SK-MEL-5 (cell line): ENCODE results near the gene TRANK1. TPM values are rescaled to one million over a fixed set of nuclear protein-coding genes. Genes with fewer than 3 reads are reported as not detected.
"Not testable (repeated sequence)": the region's sequence is repeated elsewhere in the genome, so short reads cannot be mapped to it uniquely, and the experiment has no call there.

Experiments used
- DNase-seq: peaks from one replicate; pipeline ENCODE4 v3.0.0-alpha.2; 2016; ENCODE audit warnings: low read depth, low spot score
- in situ Hi-C: cut with HindIII; loops from 2 replicates; pipeline ENCODE4 v1.10.0; 2016; ENCODE audit warnings: low sequenced_read_pairs, high pct_unique_total_duplicates, low pct_unique_long_range_greater_than_20kb
- total RNA-seq: library from RNA; depleted of rRNA; stranded (reverse); fragments of >200 nt; shearing (Covaris generic); gene quantifications from 2 replicates; pipeline ENCODE4 v1.2.3, GENCODE V29; 2014

TRANK1 gene
- total RNA-seq, 1 experiment from 2014 or later: 4.0 TPM

DNA sequence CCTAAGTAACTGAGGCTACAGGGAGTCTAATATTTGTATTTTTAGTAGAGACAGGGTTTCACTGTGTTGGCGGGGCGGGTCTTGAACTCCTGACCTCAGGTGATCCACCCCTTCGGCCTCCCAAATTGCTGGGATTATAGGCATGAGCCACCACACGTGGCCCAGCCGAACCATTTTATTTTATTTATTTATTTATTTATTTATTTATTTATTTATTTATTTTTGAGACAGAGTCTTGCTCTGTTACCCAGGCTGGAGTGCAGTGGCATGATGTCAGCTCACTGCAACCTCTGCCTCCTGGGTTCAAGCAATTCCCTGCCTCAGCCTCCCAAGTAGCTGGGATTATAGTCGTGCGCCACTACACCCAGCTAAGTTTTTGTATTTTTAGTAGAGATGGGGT is 18.2 kb upstream of the TRANK1 start:
- DNase-seq, in situ Hi-C loops: not testable (repeated sequence)

DNA sequence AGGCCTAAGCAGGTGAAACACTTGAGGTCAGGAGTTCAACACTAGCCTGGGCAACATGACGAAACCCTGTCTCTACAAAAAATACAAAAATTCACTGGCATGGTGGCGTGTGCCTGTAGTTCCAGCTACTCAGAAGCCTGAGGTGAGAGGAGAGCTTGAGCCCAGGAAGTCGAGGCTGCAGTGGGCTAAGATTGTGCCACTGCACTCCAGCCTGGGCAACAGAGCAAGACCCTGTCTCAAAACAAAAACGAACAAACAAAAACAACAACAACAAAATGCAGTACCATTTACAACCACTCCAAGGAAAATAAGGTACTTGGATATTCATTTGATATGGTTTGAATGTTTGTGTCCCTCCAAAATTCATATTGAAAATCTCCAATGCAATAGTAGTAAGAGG is 15.6 kb upstream of the TRANK1 start:
- in situ Hi-C loops: no loop called here
- no peak for DNase-seq

DNA sequence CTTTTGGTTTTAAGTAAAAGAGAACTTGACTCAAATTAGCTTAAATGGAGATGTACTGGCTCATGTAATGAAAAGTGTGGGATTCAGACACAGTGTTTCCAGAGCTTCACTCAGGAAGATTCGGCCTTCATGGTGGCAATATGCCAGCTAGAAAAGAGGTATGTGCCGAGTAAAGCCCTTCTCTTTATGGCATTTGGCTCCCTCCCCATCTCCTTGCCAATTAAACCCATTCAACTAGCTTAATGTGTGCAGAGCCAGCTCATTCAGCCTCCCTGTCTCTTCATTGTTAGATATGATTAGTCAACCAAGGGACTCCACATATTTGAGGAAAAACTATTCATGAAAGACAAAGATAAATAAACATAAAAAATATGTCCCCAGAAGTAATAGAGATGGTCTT is 15.0 kb upstream of the TRANK1 start:
- in situ Hi-C loops: no loop called here
- no peak for DNase-seq

DNA sequence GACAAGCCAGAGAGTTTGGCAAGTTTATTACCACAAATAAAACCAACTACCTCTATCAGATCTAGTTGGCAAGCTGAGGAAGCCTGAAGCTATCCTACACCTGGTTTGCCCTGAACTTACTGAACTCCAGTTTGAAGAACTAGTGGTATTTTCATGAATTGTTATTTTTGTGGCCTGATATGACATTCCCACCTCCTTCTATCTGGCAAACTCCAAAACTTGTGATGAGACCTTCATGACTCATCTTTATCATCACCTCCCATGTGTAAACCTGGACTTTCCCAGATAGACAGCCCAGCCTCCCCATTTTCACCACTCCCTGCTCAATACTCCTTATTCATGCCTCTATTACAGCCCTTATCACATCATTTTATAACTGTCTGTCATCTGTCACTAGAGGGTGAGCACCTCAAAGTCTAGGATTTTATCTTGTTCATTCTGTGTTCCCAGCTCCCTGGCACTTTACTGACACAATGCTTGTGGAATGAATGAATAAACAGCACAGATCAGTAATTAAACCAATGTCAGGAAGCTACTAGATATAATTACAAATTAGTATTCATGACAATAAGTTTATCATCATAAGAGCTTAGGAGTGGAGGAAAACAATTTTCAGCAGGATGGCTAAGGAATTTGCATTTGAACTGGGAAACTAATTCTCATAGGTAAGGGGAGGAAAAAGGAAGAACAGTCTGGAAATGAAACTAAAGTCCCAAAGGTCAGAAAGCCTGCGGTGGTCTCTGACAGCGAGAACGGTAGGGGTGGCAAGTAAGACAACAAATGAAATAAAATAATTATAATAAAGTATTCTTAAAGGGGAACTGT is 13.2 kb upstream of the TRANK1 start:
- DNase-seq: no peak
- in situ Hi-C loops: no loop called here

- in situ Hi-C loops: no loop called here
- peak; percentile 32 for DNase-seq
These were observed 12.2 kb upstream of the TRANK1 start for GRCh38 chr3:36957063-36957462.

DNA sequence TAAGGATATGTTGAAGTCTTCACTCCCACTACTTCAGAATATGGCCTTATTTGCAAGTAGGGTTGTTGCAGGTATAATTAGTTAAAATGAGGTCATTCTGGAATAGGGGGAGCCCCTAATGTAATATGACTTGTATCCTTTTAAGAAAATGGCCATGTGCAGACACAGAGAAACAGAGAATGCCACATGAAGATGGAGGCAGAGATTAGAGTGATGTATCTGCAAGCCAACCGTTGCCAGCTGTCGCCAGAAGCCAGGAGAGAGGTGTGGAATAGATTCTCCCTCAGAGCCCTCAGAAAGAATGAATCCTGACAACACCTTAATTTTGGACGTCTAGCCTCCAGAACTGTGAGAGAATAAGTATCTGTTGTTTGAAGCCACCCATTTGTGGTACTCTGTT is 11.3 kb upstream of the TRANK1 start:
- in situ Hi-C loops: no loop called here
- DNase-seq: no peak

- in situ Hi-C loops: no loop called here
- no peak for DNase-seq
These were observed 9.7 kb upstream of the TRANK1 start for GRCh38 chr3:36954452-36955134.

GRCh38 chr3:36947814-36948213 is 3.0 kb upstream of the TRANK1 start:
- in situ Hi-C loops, DNase-seq: not testable (repeated sequence)

- DNase-seq: no peak
- in situ Hi-C loops: no loop called here
These were observed 603 bp upstream of the TRANK1 start for GRCh38 chr3:36945333-36945980.

GRCh38 chr3:36944012-36944640 is 728 bp downstream of the TRANK1 start:
- in situ Hi-C loops: no loop called here
- no peak for DNase-seq

- in situ Hi-C loops: no loop called here
- DNase-seq: no peak
These were observed 1.3 kb downstream of the TRANK1 start for GRCh38 chr3:36943601-36944000.

DNA sequence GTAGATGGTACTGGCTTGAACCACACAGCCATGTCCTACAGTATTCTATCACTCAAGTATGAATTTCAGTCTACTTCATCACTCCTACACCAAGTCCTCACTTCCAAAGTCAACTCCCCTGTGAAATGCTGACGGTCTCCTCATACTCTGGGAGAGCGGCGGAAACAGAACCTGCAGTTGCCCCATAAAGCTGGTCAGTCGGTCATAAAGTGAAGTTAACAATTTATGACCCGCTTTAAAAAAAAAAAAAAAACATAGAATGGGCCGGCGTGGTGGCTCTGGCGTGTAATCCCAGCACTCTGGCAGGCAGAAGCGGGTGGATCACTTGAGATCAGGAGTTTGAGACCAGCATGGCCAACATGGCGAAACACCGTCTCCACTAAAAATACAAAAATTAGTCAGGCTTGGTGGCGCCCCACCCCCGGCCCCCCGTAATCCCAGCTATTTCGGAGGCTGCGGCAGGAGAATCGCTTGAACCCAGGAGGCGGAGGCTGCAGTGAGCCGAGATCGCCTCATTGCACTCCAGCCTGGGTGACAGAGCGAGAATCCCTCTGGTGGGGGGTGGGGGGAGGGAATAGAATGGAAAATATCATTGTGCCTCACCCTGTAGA is 2.1 kb downstream of the TRANK1 start:
- DNase-seq: no peak
- in situ Hi-C loops: no loop called here

DNA sequence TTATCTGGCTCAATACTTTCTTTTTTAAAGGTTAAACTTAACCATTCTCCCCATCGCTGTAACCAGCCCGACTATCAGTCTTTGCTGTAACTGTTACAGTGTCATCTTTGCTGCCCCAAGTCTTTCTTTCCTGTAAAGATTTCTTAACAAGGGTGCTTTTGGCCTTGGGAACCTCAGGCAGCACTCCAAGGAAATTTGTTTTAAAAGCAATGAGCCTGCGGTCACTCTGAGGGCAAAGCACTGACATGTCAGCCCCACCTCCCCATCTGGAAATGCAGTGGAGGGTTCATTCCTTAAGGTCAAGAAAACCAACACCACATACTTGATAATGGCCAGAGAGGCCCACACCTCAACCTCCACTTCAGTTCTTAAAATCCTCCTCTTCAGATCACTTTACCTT is 3.2 kb downstream of the TRANK1 start:
- no peak for DNase-seq
- in situ Hi-C loops: no loop called here

DNA sequence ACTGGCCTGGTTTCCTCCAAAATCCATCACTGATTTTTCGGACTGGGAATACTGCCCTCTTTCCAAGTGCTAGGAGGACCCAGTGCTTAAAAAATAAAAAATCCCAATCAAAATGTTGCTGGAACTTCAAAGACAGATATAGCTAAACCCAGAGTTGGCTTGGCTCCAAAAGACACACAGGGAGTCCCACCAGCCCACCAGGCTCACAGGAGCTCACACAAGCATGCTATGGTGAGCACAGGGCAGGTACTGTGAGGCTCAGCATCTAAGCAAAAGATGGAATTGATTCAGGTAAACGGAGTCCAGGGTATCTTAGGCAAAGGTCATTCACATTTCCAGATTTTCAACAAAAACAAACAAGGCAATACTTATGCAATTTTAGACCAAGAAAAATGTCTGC is 3.7 kb downstream of the TRANK1 start:
- in situ Hi-C loops: no loop called here

DNA sequence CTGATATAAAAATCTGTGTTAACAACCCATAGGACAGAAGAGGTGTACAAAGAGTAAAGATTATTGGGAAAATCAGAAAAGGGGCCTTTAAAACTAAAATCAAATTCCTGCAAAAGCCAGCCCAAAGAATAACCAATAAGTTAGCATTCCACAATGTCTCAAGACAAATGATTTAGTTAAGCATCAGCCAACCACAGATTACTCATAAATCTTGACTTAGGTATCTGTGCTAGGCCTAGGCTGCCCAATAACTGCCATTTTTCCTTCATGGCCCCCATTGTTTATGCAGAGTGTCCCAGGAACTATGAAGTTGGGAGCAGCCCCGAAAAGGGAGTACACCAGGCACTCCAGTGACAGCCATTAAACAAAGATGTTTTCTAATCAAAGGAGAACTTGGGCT is 7.4 kb downstream of the TRANK1 start:
- DNase-seq: no peak
- in situ Hi-C loops: no loop called here

More for the DNA sequence above, 3.7 kb downstream of the TRANK1 start:
- DNase-seq: no peak

DNA sequence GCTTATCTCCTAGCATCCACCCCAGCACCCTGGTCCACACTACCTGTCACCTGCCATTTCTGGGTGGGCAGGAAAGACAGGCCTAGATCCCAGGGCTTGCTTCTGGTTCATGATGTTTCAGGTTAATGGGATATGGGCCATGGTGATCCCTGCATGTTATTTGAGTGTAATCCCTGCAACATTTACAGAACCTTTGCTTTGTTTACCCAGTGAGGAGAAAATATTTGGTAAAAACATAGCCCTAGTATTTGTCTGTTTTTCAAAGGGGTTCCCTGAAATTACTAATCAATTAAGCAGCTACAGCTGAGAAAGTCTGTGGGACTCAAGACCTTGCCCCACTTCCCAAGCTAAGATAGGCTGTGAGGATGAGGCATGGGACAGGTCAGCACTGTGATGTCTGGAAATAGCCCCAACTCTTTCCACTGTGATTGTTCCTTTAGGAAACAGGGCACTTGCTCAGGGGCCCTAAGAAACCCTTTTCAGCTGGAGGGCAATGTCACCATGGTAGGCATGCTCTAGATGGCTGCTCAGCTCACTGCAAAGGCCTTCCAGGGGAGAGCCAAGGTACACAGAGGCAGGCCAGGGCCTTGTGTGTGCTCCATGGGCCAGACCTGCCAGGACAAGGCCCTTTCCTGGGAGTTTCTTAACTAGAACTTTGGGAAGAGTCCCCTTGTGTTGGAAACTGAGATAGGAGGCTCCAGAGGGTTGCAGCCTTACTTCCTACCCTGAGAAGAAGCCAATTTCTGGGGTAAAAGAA is 11.1 kb downstream of the TRANK1 start:
- DNase-seq: no peak
- in situ Hi-C loops: no loop called here

- in situ Hi-C loops: not testable (repeated sequence)
These were observed 13.4 kb downstream of the TRANK1 start for GRCh38 chr3:36931424-36931823.

More at GRCh38 chr3:36931424-36931823, 13.4 kb downstream of the TRANK1 start:
- not testable (repeated sequence) for DNase-seq
